Measurements from ENCODE around the gene PRAC2. TPM values are rescaled to one million over a fixed set of nuclear protein-coding genes. Genes with fewer than 3 reads are reported as not detected.

The PRAC2 gene
- total RNA-seq, 4 donors from 2014 or later = not detected

DNA sequence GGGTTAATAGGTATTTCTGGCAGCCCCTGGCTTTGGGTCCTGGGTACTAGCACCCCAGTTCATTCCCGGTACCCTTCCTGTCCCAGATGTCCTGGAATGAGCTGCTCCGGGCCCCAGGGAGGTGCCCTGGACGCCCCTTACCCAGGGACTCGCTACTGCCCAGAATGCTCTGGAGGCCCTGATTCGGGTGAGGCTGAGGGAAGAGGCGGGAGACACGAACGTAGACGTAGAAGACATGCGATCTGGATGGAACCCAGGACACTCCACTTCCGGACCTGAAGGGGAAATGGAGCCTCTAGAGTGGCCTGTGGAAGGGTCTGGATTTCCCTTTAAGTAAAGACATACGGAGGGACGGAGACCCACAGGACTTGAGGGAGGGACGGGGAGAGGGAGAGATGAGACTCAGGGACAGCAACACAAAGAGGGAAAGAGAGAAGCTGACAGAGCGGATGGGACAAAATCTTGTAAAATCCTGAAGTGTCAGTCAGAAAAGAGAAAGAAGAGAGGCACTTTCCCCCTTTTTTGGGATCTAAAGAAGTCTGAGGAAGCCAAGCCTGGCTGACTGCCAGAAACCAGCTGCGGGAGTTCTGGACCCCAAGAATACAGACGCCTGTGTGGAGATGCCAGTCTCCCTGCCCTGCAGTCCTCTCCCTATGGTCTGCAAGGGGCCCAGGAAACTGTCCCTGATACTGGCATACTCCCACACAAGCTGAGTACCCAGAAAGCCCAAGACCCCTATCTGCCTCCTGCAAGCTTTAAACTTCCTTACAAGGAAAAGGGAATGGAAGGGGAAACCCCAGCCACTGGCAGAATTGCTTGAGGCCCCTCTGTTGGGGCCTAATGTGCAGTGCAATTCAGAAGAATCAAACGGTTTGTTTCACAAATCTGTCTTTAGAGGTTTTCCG lies 6.6 kb downstream of the PRAC2 start:
- H3K4me3 ChIP-seq = peak overlapping the region in 1 of 4 donors; percentile 35
- no peak for ATAC-seq
- peaks cover 96 to 99% (median 99%) of the 10 kb centered on the region in 3 donors for H3K27me3 ChIP-seq
- in situ Hi-C loops (cut with MboI; ENCODE audit: low sequenced_read_pairs in 4 of 4) (loop anchor here in 3 of 4 donors (10.0 to 25.0 kb wide), 4 partner anchors 92 to 283 kb away; partner anchors contain the start of genes HOXB9 (in 1 of the 3) and IGF2BP1 (in 1 of the 3)), intact Hi-C loops (cut with DNase I; ENCODE audit: low total_unique reads) (no loop called here)
- TF ChIP-seq CTCF (IDR thresholded peaks at IDR 0.05 in 4 of 5, conservative IDR thresholded peaks at IDR 0.05 in 1 of 5) (no peak), POLR2A (IDR thresholded peaks at IDR 0.05) (no peak)
- DNase-seq = no peak
- H3K27ac ChIP-seq = no peak overlapping the region
- peaks cover 11 to 19% of the 10 kb centered on the region in 2 donors for H3K4me1 ChIP-seq
- H3K9me3 ChIP-seq = no peaks in the 10 kb centered on the region
- H3K36me3 ChIP-seq = no peaks in the 10 kb centered on the region

GRCh38 chr17:48730240-48730550 lies 7.2 kb downstream of the PRAC2 start:
- DNase-seq (no peak), ATAC-seq (no peak)
- Histone ChIP-seq H3K9me3 (no peaks in the 10 kb centered on the region), H3K4me1 (peaks cover 11 to 13% of the 10 kb centered on the region in 2 donors), H3K4me3 (no peak overlapping the region), H3K27ac (no peak overlapping the region), H3K27me3 (peaks cover 96 to 99% (median 99%) of the 10 kb centered on the region in 3 donors), H3K36me3 (no peaks in the 10 kb centered on the region)
- in situ Hi-C loops (cut with MboI; ENCODE audit: low sequenced_read_pairs in 4 of 4) (loop anchor here in 2 of 4 donors (25.0 kb wide), 3 partner anchors 93 to 282 kb away; partner anchors contain the start of genes HOXB9 (in 1 of the 2) and IGF2BP1 (in 1 of the 2)), intact Hi-C loops (cut with DNase I; ENCODE audit: low total_unique reads) (no loop called here)
- TF ChIP-seq POLR2A (IDR thresholded peaks at IDR 0.05) (no peak), CTCF (IDR thresholded peaks at IDR 0.05 in 4 of 5, conservative IDR thresholded peaks at IDR 0.05 in 1 of 5) (no peak)

- Histone ChIP-seq H3K27me3 (peaks cover 95 to 99% (median 99%) of the 10 kb centered on the region in 3 donors), H3K9me3 (no peaks in the 10 kb centered on the region), H3K36me3 (no peaks in the 10 kb centered on the region), H3K4me1 (peaks cover 11% of the 10 kb centered on the region in 2 donors), H3K4me3 (no peak overlapping the region), H3K27ac (no peak overlapping the region)
- no peak for DNase-seq
- no peak for TF ChIP-seq POLR2A (IDR thresholded peaks at IDR 0.05)
- TF ChIP-seq CTCF (IDR thresholded peaks at IDR 0.05 in 4 of 5, conservative IDR thresholded peaks at IDR 0.05 in 1 of 5) = no peak
- in situ Hi-C loops (cut with MboI; ENCODE audit: low sequenced_read_pairs in 4 of 4) = loop anchor here in 2 of 4 donors (25.0 kb wide), 3 partner anchors 94 to 281 kb away; partner anchors contain the start of genes HOXB9 (in 1 of the 2) and IGF2BP1 (in 1 of the 2)
- intact Hi-C loops (cut with DNase I; ENCODE audit: low total_unique reads) = no loop called here
- ATAC-seq = no peak
Observed at GRCh38 chr17:48731355-48731754, 8.4 kb downstream of the PRAC2 start.

DNA sequence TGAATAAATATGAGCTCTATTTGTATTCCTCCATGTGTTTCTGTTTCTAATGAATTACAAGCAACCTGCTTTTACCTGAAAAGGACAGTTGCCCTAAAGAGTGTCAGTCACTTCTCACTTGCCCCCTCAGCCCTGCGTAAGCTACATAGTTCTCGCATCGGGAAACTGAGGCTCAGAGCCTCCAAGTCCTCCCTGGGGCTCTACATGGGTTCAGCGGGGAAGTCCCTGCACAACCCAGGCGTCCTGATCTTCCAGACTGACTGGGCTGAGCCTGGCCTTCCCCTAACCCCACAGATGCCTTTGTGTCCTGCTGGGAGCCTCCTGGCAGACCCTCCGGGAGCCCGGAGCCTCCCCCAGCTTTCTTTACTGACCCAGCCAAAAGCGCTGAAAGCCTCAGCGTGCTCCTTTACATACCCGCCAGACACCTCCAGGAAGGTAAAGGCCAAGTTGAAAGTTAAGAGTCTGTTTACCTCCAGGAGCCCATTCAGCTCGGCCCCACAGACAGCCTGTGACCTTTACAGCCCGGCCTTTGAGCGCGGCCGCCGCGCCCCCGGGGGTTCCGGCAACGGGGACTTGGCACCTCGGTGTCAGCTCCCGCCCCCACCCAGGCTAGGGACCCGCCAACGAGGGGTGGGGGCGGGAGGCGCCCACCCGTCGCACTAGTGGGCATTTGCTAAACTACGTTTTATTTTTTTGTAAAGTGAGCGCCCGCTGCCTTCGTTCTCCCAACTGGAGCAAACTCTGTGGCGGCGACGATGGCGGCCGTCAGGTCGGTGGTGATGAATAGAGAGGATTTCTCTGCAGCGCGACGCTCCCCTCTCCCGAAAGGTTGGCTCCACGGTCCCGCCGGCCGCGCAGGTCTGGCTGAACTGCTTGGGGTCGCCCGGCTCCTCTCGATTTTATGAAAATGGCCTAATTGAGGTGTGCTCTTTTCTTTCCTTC lies 10.0 kb downstream of the PRAC2 start:
- no peak overlapping the region for H3K27ac ChIP-seq
- no peaks in the 10 kb centered on the region for H3K9me3 ChIP-seq
- intact Hi-C loops (cut with DNase I; ENCODE audit: low total_unique reads) = no loop called here
- ATAC-seq (no peak), DNase-seq (no peak)
- peaks cover 94 to 99% (median 98%) of the 10 kb centered on the region in 3 donors for H3K27me3 ChIP-seq
- peaks cover 11% of the 10 kb centered on the region in 2 donors for H3K4me1 ChIP-seq
- no peaks in the 10 kb centered on the region for H3K36me3 ChIP-seq
- no peak overlapping the region for H3K4me3 ChIP-seq
- in situ Hi-C loops (cut with MboI; ENCODE audit: low sequenced_read_pairs in 4 of 4) = loop anchor here in 2 of 4 donors (25.0 kb wide), 3 partner anchors 96 to 279 kb away; partner anchors contain the start of genes HOXB9 (in 1 of the 2) and IGF2BP1 (in 1 of the 2)
- no peak for TF ChIP-seq POLR2A (IDR thresholded peaks at IDR 0.05)
- no peak for TF ChIP-seq CTCF (IDR thresholded peaks at IDR 0.05 in 4 of 5, conservative IDR thresholded peaks at IDR 0.05 in 1 of 5)
